ENCODE data around the gene ENPP3.

Gene ENPP3

GRCh38 chr6:131761762-131762067 lies 124.6 kb downstream of the ENPP3 start:
- Histone ChIP-seq H3K27ac (no peak overlapping the region), H3K4me3 (ENCODE audit: low read depth, low read length) (no peak overlapping the region), H3K36me3 (replicated peaks) (no peaks in the 10 kb centered on the region), H3K27me3 (replicated peaks) (no peaks in the 10 kb centered on the region)
- no peak for TF ChIP-seq CTCF (IDR thresholded peaks at IDR 0.05; ENCODE audit: low read depth, low read length, missing control alignments)
- DNase-seq: no peak
- in situ Hi-C loops (cut with HindIII; ENCODE audit: low pct_ligation_motif_present, low sequenced_read_pairs): no loop called here

GRCh38 chr6:131762984-131763383 lies 125.9 kb downstream of the ENPP3 start:
- Histone ChIP-seq H3K27ac (no peak overlapping the region), H3K36me3 (replicated peaks) (no peaks in the 10 kb centered on the region), H3K4me3 (ENCODE audit: low read depth, low read length) (no peak overlapping the region), H3K27me3 (replicated peaks) (no peaks in the 10 kb centered on the region)
- no peak for TF ChIP-seq CTCF (IDR thresholded peaks at IDR 0.05; ENCODE audit: low read depth, low read length, missing control alignments)
- DNase-seq: no peak
- in situ Hi-C loops (cut with HindIII; ENCODE audit: low pct_ligation_motif_present, low sequenced_read_pairs): no loop called here

- DNase-seq: no peak
- in situ Hi-C loops (cut with HindIII; ENCODE audit: low pct_ligation_motif_present, low sequenced_read_pairs): no loop called here
- no peak for TF ChIP-seq CTCF (IDR thresholded peaks at IDR 0.05; ENCODE audit: low read depth, low read length, missing control alignments)
- Histone ChIP-seq H3K4me3 (ENCODE audit: low read depth, low read length) (no peak overlapping the region), H3K27ac (no peak overlapping the region), H3K36me3 (replicated peaks) (no peaks in the 10 kb centered on the region), H3K27me3 (replicated peaks) (no peaks in the 10 kb centered on the region)
These were observed 126.6 kb downstream of the ENPP3 start for GRCh38 chr6:131763749-131764148.

- H3K27me3 ChIP-seq (replicated peaks): no peaks in the 10 kb centered on the region
- H3K36me3 ChIP-seq (replicated peaks): no peaks in the 10 kb centered on the region
- no peak for DNase-seq
- in situ Hi-C loops (cut with HindIII; ENCODE audit: low pct_ligation_motif_present, low sequenced_read_pairs): no loop called here
- H3K4me3 ChIP-seq (ENCODE audit: low read depth, low read length): no peak overlapping the region
- TF ChIP-seq CTCF (IDR thresholded peaks at IDR 0.05; ENCODE audit: low read depth, low read length, missing control alignments): no peak
- H3K27ac ChIP-seq: no peak overlapping the region
These were observed 127.2 kb downstream of the ENPP3 start for GRCh38 chr6:131764350-131764749.

- H3K27me3 ChIP-seq (replicated peaks): no peaks in the 10 kb centered on the region
- in situ Hi-C loops (cut with HindIII; ENCODE audit: low pct_ligation_motif_present, low sequenced_read_pairs): no loop called here
- H3K4me3 ChIP-seq (ENCODE audit: low read depth, low read length): no peak overlapping the region
- no peaks in the 10 kb centered on the region for H3K36me3 ChIP-seq (replicated peaks)
- peak; percentile 61 for DNase-seq
- no peak overlapping the region for H3K27ac ChIP-seq
- TF ChIP-seq CTCF (IDR thresholded peaks at IDR 0.05; ENCODE audit: low read depth, low read length, missing control alignments): no peak
These were observed 128.1 kb downstream of the ENPP3 start for GRCh38 chr6:131765081-131765803.

- no peak for TF ChIP-seq CTCF (IDR thresholded peaks at IDR 0.05; ENCODE audit: low read depth, low read length, missing control alignments)
- DNase-seq: no peak
- no peaks in the 10 kb centered on the region for H3K27me3 ChIP-seq (replicated peaks)
- in situ Hi-C loops (cut with HindIII; ENCODE audit: low pct_ligation_motif_present, low sequenced_read_pairs): no loop called here
- no peak overlapping the region for H3K4me3 ChIP-seq (ENCODE audit: low read depth, low read length)
- no peak overlapping the region for H3K27ac ChIP-seq
- H3K36me3 ChIP-seq (replicated peaks): no peaks in the 10 kb centered on the region
These were observed 128.7 kb downstream of the ENPP3 start for GRCh38 chr6:131765804-131766135.

Data from brain microvascular endothelial cell (primary cell).